A673 (cell line): ENCODE results near the gene TMTC2.

ENCODE experiments used
- CTCF ChIP-seq: fragments of 300-800, 200-600 bp; sonication (generic); conservative IDR thresholded peaks from 2 replicates; pipeline ENCODE4 v1.5.1; 2017; ENCODE audit warnings: low read depth, mild to moderate bottlenecking, antibody characterized with exemption, low read length, moderate library complexity, mixed read lengths
- EZH2 ChIP-seq: fragments of 200-600 bp; sonication (generic); IDR thresholded peaks from 2 replicates; pipeline ENCODE4 v1.6.1; 2017; ENCODE audit warnings: borderline replicate concordance, low read depth, mild to moderate bottlenecking, mixed read lengths, antibody characterized with exemption, low read length; ENCODE audit not compliant: poor library complexity, severe bottlenecking

DNA sequence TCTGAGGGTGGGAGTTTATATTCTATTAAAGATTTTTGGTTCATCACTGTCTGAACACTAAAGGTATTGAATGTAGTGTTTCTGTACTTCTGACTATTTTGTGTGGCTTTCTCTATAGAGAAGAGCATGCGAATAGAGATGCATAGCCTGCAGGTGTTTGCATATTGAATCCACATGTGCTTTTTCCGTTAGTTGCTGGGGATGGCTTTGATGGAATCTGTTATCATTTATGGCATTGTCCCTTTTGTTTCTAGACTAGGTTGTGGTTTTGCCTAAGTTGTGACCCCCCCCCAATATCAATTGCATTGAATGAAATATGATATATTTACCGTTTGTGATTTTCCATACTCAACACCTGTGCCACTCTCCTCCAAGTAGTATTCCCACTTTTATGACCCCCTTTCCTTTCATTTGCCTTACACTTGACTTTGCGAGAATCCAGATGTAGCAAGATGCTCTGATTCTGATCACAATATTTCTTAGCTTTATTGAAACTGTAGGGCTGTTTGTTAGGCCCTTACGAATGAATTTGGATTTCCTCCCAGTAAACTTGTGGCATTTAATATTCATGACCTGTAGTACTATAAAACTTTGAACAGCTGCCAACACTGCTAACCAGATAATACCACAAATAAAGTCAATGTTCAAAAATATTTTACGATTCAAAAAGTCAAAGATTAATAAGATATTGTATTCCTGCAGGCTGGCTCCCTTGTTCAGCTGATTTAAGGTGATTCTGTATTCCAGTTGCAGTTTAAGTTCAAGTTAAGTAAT is 176.4 kb downstream of the TMTC2 start:
- TF ChIP-seq CTCF (no peak), EZH2 (no peak)
